Caki2 (cell line): ENCODE measurements around the gene COX7A1. TPM values are rescaled to one million over a fixed set of nuclear protein-coding genes. Genes with fewer than 3 reads are reported as not detected.
"Not testable (repeated sequence)": the region's sequence is repeated elsewhere in the genome, so short reads cannot be mapped to it uniquely, and the experiment has no call there.

ENCODE experiments used
- DNase-seq: peaks from one replicate; pipeline ENCODE4 v3.0.0-alpha.2; 2015; ENCODE audit warnings: low read depth
- in situ Hi-C: cut with HindIII; loops from 2 replicates; pipeline ENCODE4 v1.10.0; 2016; ENCODE audit warnings: low sequenced_read_pairs, low pct_unique_long_range_greater_than_20kb, mixed read lengths
- total RNA-seq: library from RNA; depleted of rRNA; stranded (reverse); fragments of >200 nt; shearing (Covaris generic); gene quantifications from 2 replicates; pipeline ENCODE4 v1.2.3, GENCODE V29; 2014; ENCODE audit warnings: low replicate concordance; rRNA removed

The COX7A1 gene
- total RNA-seq = not detected in 2 replicates

- in situ Hi-C loops = no loop called here
- no peak for DNase-seq
Measured at GRCh38 chr19:36152352-36153091, at the start of gene COX7A1. TSS of gene COX7A1 (minus strand) at chr19:36152447. CDS start at chr19:36152407, 40 bp downstream.

- in situ Hi-C loops = no loop called here
Measured at GRCh38 chr19:36201684-36202083, 49.4 kb upstream of the COX7A1 start.

DNA sequence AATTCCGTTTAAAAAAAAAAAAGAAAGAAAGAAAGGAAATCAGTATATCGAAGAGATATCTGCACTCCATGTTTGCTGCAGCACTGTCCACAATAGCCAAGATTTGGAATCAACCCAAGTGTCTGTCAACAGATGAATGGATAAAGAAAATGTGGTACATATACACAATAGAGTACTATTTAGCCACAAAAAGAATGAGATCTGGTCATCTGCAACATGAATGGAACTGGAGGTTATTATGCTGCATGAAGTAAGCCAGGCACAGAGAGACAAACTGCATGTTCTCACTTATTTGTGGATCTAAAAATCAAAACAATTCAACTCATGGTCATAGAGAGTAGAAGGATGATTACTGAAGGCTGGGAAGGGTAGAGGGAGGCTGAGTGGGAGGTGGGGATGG, 45.9 kb upstream of the COX7A1 start:
- in situ Hi-C loops = no loop called here
- DNase-seq = no peak

More at GRCh38 chr19:36201684-36202083, 49.4 kb upstream of the COX7A1 start:
- DNase-seq = no peak

DNA sequence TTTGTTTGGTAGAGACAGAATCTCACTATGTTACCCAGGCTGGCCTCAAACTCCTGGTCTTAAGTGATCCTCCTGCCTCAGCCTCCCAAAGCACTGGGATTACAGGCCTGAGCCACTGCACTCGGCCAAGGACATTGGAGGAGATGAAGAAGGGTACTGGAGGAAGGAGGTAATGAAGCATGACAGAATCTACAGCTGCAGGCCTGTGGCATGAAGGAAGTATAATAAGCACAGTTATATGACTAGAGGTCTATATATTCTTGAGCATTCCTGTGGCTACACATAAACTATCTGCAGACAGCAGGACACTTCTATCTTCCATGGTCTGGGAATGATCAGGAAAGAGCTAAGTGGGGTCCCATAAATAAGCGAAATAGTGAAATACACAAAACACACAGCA, 44.0 kb upstream of the COX7A1 start:
- DNase-seq = no peak
- in situ Hi-C loops = no loop called here

DNA sequence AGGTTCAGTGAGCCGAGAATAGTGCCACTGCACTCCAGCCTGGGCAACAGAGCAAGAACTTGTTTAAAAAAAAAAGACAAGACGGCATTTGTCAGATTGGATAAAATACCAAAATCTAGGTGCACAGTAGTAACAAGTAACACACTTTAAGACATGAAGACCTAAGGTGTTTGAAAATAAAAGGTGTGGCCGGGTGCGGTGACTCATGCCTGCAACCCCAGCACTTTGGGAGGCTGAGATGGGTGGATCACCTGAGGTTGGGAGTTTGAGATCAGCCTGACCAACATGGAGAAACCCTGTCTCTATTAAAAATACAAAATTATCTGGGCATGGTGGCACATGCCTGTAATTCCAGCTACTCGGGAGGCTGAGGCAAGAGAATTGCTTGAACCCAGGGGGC, 34.5 kb upstream of the COX7A1 start:
- DNase-seq, in situ Hi-C loops: not testable (repeated sequence)

DNA sequence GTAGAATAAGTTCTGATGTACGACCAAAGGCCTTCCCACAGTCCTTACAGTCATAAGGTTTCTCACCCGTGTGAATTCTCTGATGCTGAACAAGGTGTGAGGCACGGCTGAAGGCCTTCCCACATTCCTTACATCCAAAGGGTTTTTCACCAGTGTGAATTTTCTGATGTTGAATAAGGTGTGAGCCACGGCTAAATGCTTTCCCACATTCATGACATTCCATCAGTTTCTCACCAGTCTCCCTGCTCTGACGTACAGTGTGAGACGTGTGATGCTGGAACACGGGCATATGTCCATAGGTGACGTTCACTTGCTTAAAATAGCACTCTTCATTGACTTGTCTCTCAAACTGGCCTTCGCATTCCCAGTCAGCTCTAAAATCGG, 31.0 kb upstream of the COX7A1 start:
- in situ Hi-C loops = no loop called here
- no peak for DNase-seq

DNA sequence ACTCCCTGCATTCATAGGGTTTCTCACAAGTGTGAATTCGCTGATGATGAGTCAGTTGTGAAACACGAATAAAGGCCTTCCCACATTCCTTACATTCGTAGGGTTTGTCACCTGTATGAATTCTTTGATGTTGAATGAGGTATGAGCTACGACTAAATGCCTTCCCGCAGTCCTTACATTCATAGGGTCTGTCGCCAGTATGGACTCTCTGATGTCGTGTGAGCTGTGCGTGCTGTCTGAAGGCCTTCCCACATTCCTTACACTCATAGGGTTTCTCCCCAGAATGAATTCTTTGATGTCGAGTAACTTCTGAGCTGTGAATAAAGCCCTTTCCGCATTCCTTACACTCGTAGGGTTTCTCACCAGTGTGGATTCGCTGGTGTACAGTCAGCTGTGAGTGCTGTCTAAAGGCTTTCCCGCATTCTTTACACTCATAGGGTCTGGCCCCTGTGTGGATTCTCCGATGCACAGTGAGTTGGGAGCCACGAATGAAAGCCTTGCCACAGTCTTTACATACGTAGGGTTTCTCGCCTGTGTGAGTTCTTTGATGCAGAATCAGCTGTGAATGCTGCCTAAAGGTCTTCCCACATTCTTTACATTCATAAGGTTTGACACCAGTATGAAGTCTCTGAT, 30.5 kb upstream of the COX7A1 start:
- no peak for DNase-seq
- in situ Hi-C loops = no loop called here

DNA sequence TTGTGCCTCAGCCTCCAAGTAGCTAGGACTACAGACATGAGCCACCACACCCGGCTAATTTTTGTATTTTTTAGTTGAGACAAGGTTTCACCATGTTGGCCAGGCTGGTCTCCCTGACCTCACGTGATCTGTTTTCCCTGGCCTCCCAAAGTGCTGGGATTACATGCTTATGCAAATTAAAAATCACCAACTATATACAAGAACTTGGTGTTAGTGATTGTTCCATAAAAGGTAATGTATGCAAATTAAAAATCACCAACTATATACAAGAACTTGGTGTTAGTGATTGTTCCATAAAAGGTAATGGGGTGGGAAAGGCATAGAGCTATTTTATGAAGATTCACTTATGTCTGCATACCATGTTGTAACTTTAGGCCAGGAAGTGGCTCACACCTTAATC, 26.8 kb upstream of the COX7A1 start:
- in situ Hi-C loops, DNase-seq: not testable (repeated sequence)

DNA sequence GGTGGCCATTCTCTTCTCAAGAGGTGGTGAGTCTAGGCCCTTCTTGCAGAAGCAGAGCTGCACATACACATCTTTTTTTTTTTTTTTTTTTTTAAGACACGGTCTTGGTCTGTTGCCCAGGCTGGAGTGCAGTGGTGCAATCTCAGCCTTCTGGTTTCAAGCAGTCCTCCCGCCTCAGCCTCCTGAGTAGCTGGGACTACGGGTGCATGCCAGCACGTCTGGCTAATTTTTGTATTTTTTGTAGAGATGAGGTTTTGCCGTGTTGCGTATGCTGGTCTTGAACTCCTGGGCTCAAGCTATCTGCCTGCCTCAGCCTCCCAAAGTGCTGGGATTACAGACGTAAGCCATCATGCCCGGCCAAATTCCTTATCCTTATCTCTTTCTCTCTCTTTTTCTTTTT, 21.6 kb upstream of the COX7A1 start:
- in situ Hi-C loops, DNase-seq: not testable (repeated sequence)

DNA sequence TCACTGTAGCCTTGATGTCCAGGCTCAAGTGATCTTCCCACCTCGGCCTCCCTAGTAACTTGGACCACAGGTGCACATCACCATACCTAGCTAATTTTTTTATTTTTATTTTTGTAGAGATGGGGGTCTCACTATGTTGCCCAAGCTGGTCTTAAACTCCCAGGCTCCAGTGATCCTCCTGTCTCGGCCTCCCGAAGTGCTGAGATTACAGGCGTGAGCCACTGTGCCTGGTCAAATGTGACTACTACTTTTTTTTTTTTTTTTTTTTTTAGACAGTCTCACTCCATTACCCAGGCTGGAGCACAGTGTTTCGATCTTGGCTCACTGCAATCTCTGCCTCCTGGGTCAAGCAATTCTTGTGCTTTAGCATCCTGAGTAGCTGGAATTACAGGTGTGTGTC, 20.6 kb upstream of the COX7A1 start:
- no peak for DNase-seq
- in situ Hi-C loops = no loop called here

- DNase-seq = peak; percentile 57
- in situ Hi-C loops = no loop called here
Measured at GRCh38 chr19:36169084-36169760, 17.0 kb upstream of the COX7A1 start.

DNA sequence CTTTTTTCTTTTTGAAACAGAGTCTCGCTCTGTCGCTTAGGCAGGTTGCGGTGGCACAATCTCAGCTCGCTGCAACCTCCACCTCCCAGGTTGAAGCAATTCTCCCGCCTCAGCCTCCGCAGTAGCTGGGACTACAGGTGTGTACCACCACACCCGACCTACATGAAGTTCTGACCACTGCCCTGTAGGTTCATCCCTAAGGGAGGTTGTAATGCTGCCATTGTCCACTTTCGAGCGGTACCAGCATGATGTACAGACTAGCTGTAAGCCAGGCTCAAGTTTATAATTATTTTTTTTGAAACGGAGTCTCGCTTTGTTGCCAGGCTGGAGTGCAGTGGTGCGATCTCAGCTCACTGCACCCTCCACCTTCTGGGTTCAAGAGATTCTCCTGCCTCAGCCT, 11.6 kb upstream of the COX7A1 start:
- in situ Hi-C loops = no loop called here
- no peak for DNase-seq

DNA sequence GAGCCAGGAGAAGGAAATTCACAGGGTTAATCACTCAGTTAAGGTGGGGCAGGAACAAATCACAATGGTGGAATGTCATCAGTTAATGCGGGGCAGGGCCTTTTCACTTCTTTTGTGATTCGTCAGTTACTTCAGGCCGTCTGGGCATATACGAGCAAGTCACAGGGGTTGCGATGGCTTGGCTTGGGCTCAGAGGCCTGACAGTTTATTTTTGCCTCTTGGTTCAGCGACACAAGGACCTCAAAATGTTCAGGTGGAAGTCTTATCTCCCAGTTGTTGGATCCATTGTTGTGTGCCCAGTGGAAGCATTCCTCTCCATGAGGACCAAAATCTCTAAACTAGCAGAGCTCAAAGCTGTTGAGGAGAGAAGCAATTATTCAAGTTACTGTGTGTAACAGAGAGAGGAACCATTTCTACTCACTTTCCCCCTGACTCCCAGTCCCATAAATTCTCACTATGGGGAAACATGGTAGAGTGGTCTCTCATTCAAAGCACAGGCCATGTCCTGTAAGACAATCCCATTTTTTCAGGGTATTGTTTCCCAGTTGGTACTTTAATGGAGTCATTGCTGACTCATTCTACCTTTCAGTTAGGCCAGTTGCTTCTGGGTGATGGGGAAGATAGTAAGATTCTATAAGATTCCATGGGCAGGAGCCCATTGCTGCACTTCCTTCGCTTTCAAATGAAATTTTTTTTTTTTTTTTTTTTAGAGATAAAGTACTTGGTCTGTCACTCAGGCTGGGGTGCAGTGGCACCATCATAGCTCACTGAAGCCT, 8.8 kb upstream of the COX7A1 start:
- DNase-seq = no peak
- in situ Hi-C loops = no loop called here

- in situ Hi-C loops = no loop called here
- DNase-seq = no peak
Measured at GRCh38 chr19:36153126-36153525, 879 bp upstream of the COX7A1 start.

GRCh38 chr19:36152019-36152351, 262 bp downstream of the COX7A1 start:
- no peak for DNase-seq
- in situ Hi-C loops = no loop called here

DNA sequence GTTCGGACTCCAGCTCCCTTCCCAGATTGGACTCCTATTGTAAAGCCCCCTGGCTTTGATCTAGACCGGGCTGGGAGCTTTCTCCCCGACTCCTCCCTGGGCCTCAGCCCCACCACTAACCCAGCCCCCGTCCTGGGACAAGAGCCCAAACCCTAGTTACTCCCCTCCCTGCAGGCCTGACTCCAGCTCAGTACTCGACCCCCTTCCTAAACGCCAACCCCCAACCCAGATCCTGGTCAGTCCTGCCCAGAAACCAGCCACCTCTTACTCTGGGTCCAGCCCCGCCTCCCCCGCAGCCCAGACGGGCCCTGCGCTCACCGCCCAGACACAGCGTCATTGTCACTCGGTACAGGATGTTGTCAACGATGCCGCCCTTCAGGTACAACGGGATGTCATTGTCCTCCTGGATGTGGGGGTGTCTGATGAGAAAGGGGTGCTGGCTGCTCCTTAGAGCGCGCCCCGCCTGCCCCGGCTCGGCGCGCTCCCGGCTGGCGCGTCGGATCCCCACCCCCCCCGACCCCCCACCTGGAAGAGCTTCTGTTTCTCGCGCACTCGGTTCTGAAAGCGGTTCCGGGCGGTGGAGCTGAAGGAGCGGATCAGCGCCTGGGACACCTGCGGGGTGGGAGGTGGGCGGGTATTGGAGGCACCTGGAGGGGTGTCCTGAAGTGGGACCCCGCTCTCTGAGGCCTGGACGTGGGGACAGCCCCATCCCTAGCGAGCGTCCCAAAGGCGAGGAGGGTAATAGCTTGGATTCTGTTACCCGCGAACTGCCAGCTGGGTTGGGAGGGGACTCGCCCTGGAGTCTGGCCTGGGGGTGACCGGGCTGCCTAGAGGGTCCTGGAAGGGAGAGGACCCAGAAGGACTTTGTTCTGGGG, 866 bp downstream of the COX7A1 start:
- no peak for DNase-seq
- in situ Hi-C loops = no loop called here

DNA sequence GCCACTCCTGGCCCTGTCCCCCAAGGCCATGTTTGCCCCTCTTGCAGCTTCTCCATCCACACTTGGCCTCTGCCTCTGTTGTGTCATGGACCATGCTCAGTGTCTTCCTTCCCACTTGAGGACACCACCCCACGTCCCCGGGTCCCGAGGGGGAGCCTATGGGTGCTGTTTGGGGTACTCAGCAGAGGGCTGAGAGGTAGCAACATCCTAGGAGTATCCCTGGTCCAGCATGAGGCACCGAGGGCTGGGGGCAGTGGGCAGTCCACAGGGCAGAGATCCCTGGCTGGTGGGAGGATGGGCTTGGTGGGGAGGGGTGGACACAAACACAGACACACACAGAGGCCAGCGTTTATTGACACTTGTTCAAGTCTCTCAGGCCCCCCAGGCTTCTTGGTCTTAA, 1.7 kb downstream of the COX7A1 start:
- no peak for DNase-seq
- in situ Hi-C loops = no loop called here
